ENCODE measurements around the gene CFAP65.

Gene CFAP65

GRCh38 chr2:218961651-218962570, 79.4 kb downstream of the CFAP65 start:
- no peak for DNase-seq

- no peak for DNase-seq
Measured at GRCh38 chr2:218961229-218961628, 80.1 kb downstream of the CFAP65 start.

GRCh38 chr2:218960309-218961165, 80.8 kb downstream of the CFAP65 start:
- DNase-seq: no peak

GRCh38 chr2:218959761-218960308, 81.5 kb downstream of the CFAP65 start:
- DNase-seq: no peak

- DNase-seq: peak; percentile 45
Measured at GRCh38 chr2:218959141-218959731, 82.1 kb downstream of the CFAP65 start, which contains the start of gene CDK5R2. TSS of gene CDK5R2 (plus strand) at chr2:218959666. CDS start at chr2:218959821, 155 bp downstream.

GRCh38 chr2:218958276-218958675, 83.0 kb downstream of the CFAP65 start:
- no peak for DNase-seq

- DNase-seq: no peak
Measured at GRCh38 chr2:218957671-218958070, 83.6 kb downstream of the CFAP65 start.

- no peak for DNase-seq
Measured at GRCh38 chr2:218956039-218956438, 85.3 kb downstream of the CFAP65 start.

GRCh38 chr2:218954541-218955300, 86.6 kb downstream of the CFAP65 start:
- DNase-seq: no peak

- DNase-seq: no peak
Measured at GRCh38 chr2:218953366-218953954, 87.9 kb downstream of the CFAP65 start.

All from activated CD4-positive, alpha-beta T cell treated with anti-CD3 and anti-CD28 coated beads, Interleukin-2, amount 50 U/mL, for 1 hour (primary cell).